OCI-LY7 (cell line): ENCODE results near the gene KIF12. TPM values are rescaled to one million over a fixed set of nuclear protein-coding genes. Genes with fewer than 3 reads are reported as not detected.

ENCODE experiments used
- BruUV-seq: library from RNA; stranded (reverse); fragments of 400-500 nt; replicated peaks from 2 replicates; lab custom pipeline; 2021; lab: Mats Ljungman, UMichigan
- CTCF ChIA-PET: fragments of 300-600 bp; sonication (Branson Sonifier 250); formaldehyde crosslinking; loops from one replicate; lab custom pipeline; 2022; ENCODE audit warnings: antibody characterized with exemption; ENCODE audit not compliant: unreplicated experiment; lab: Charles Lee
- POLR2A ChIA-PET: fragments of 300-600 bp; sonication (Branson Sonifier 250); formaldehyde crosslinking; loops from one replicate; lab custom pipeline; 2022; ENCODE audit warnings: antibody characterized with exemption; lab: Charles Lee
- DNase-seq: peaks from one replicate; pipeline ENCODE4 v3.0.0-alpha.2; 2015; ENCODE audit warnings: low spot score
- H2AFZ ChIP-seq: fragments of 200-600 bp; sonication (generic), shearing (Covaris generic); 2 replicates; pipeline ENCODE4 v1.6.1; 2014; ENCODE audit warnings: mild to moderate bottlenecking, antibody characterized with exemption, low read length, moderate library complexity
- H3K27ac ChIP-seq: fragments of 200-600 bp; sonication (generic); 2 replicates; pipeline ENCODE4 v1.5.1; 2014; ENCODE audit warnings: mixed run types, low read depth, mild to moderate bottlenecking, moderate library complexity, low read length, inconsistent platforms; ENCODE audit not compliant: poor library complexity, severe bottlenecking
- H3K36me3 ChIP-seq: fragments of 200-600 bp; sonication (generic); 2 replicates; pipeline ENCODE4 v1.6.1; 2014; ENCODE audit warnings: mild to moderate bottlenecking, antibody characterized with exemption, low read length, moderate library complexity, mixed read lengths; ENCODE audit not compliant: insufficient read depth
- H3K4me1 ChIP-seq: fragments of 200-600 bp; sonication (generic); 2 replicates; pipeline ENCODE4 v1.5.1; 2014; ENCODE audit warnings: mild to moderate bottlenecking, low read length; ENCODE audit not compliant: insufficient read depth, poor library complexity, severe bottlenecking
- H3K4me2 ChIP-seq: fragments of 200-600 bp; sonication (generic); 2 replicates; pipeline ENCODE4 v1.6.1; 2014; ENCODE audit warnings: mild to moderate bottlenecking, low read length
- H3K4me3 ChIP-seq: fragments of 200-600 bp; sonication (generic); 2 replicates; pipeline ENCODE4 v1.5.1; 2014; ENCODE audit warnings: mild to moderate bottlenecking, low read depth, low read length; ENCODE audit not compliant: poor library complexity, severe bottlenecking
- H3K79me2 ChIP-seq: fragments of 200-600 bp; sonication (generic); 2 replicates; pipeline ENCODE4 v1.6.1; 2016; ENCODE audit warnings: low read depth, mild to moderate bottlenecking, low read length, moderate library complexity, mixed read lengths; ENCODE audit not compliant: insufficient read depth
- H3K9me2 ChIP-seq: fragments of 200-600 bp; sonication (generic); 2 replicates; pipeline ENCODE4 v1.6.1; 2016; ENCODE audit warnings: mild to moderate bottlenecking, low read length, mixed read lengths; ENCODE audit not compliant: insufficient read depth
- H3K9me3 ChIP-seq: fragments of 200-600 bp; sonication (generic); 2 replicates; pipeline ENCODE4 v1.6.1; 2014; ENCODE audit warnings: mild to moderate bottlenecking, mixed run types, low read length, mixed read lengths
- H4K20me1 ChIP-seq: fragments of 200-600 bp; sonication (generic); 2 replicates; pipeline ENCODE4 v1.6.1; 2014; ENCODE audit warnings: mild to moderate bottlenecking, antibody characterized with exemption, low read length, moderate library complexity, mixed read lengths; ENCODE audit not compliant: insufficient read depth
- EZH2phosphoT487 ChIP-seq: fragments of 200-600 bp; sonication (generic); IDR thresholded peaks from 2 replicates; pipeline ENCODE4 v1.6.1; 2018; ENCODE audit warnings: low read depth, borderline replicate concordance, mild to moderate bottlenecking, mixed run types, antibody characterized with exemption, low read length, moderate library complexity, mixed read lengths
- intact Hi-C: fragments of 100-400 bp; cut with micrococcal nuclease; formaldehyde crosslinking; loops from one replicate; pipeline ENCODE4 v1.10.0; 2022; ENCODE audit not compliant: unreplicated experiment
- total RNA-seq, 2 experiments: library from RNA; depleted of rRNA in 1 of 2; stranded (reverse); fragments of >200 nt in 1 of 2; shearing (Covaris generic) in 1 of 2; gene quantifications; 2 replicates each; pipeline ENCODE4 v1.2.3, GENCODE V29; 2014 to 2022
- TF ChIP-seq, protein P1 (sequence below): fragments of 200-600 bp; sonication (generic); conservative IDR thresholded peaks from 2 replicates; pipeline ENCODE4 v1.5.1; 2014; ENCODE audit warnings: mild to moderate bottlenecking, antibody characterized with exemption, low read length, moderate library complexity, mixed read lengths

KIF12 gene
- total RNA-seq, 2 experiments from 2014 or later: not detected

DNA sequence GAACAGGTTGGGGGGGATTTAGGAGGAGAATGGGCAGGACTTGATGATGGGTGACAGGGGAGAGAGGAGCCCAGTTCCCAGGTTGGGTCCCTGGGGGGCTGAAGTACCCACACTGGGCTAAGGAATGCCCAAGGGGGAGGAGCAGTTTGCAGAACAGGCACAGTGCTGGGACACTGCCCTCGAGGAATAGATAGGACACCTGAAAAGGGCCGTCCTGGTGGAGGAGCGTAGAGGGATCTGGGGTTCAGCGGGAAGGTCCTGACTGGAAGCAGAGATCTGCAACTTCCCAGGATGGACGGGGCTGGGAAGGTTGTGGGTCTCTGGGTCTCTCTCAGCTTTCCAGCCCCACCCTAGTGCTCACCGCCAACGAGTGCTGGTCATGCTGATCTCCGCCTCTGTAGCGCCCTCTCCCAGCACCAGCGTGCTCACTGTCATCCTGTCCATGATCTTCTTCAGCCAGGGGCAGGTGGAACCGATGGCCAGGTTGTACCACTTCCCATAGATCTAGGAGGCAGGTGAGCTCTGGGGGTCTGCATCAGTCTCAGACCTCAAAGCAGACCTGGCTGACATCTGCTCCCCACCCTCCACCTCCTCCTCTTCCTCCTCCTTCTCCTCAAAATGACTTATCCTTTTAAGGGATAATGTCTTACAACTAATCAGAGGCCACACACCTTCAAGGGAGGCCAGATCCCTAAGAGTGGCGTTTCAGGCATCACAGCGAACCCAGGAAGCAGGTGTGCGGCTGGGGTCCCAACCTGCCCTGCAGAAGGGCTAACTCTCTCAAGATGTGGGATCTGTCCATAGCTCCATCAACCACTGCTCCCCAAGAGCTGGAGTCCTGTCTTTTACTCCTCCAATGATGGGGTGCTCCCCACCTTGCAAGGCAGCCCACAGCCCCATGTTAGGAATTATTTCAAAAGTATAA lies 22.6 kb downstream of the KIF12 start:
- ChIA-PET CTCF (no interaction called here), POLR2A (interaction anchor here (0.6 kb wide), 1 partner anchor 904 kb away, joined by 3 read pairs; no protein-coding TSS in a partner anchor)
- no peaks in the 10 kb centered on the region for H4K20me1 ChIP-seq
- intact Hi-C loops: no loop called here
- H3K9me2 ChIP-seq: no peaks in the 10 kb centered on the region
- TF ChIP-seq, protein P1, sequence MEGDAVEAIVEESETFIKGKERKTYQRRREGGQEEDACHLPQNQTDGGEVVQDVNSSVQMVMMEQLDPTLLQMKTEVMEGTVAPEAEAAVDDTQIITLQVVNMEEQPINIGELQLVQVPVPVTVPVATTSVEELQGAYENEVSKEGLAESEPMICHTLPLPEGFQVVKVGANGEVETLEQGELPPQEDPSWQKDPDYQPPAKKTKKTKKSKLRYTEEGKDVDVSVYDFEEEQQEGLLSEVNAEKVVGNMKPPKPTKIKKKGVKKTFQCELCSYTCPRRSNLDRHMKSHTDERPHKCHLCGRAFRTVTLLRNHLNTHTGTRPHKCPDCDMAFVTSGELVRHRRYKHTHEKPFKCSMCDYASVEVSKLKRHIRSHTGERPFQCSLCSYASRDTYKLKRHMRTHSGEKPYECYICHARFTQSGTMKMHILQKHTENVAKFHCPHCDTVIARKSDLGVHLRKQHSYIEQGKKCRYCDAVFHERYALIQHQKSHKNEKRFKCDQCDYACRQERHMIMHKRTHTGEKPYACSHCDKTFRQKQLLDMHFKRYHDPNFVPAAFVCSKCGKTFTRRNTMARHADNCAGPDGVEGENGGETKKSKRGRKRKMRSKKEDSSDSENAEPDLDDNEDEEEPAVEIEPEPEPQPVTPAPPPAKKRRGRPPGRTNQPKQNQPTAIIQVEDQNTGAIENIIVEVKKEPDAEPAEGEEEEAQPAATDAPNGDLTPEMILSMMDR: no peak
- no peak for TF ChIP-seq EZH2phosphoT487
- no peaks in the 10 kb centered on the region for H3K36me3 ChIP-seq
- H3K4me1 ChIP-seq: no peaks in the 10 kb centered on the region
- no peaks in the 10 kb centered on the region for H3K79me2 ChIP-seq
- H2AFZ ChIP-seq: no peak overlapping the region
- no TSS peak for BruUV-seq
- no peak overlapping the region for H3K4me2 ChIP-seq
- no peak overlapping the region for H3K27ac ChIP-seq
- DNase-seq: no peak
- H3K4me3 ChIP-seq: no peak overlapping the region
- H3K9me3 ChIP-seq: no peaks in the 10 kb centered on the region

DNA sequence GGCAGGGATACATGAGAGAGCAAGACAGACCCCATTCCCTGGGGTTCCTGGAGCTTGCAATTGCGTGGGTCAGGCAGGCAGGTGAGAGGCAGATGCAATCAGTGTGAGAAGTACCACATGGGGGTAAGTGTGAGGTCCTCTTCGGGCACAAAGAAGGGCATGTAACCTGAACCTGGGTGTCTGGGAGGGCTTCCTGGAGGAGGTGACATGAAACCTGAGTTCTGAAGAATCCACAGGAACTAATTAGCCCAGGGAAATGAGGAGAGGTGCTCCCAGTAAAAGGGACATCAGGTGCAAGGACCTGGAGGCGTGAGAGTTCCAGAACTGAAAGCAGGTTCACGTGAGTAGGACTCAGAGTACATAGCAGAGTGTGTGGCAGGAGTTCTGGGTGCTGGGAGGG lies 23.5 kb downstream of the KIF12 start:
- ChIA-PET CTCF (no interaction called here), POLR2A (no interaction called here)
- Histone ChIP-seq H3K27ac (no peak overlapping the region), H3K36me3 (no peaks in the 10 kb centered on the region), H3K4me3 (no peak overlapping the region), H4K20me1 (no peaks in the 10 kb centered on the region), H3K9me2 (no peaks in the 10 kb centered on the region), H2AFZ (no peak overlapping the region), H3K79me2 (no peaks in the 10 kb centered on the region), H3K4me1 (no peaks in the 10 kb centered on the region), H3K4me2 (no peak overlapping the region), H3K9me3 (no peaks in the 10 kb centered on the region)
- TF ChIP-seq, protein P1: no peak
- no peak for TF ChIP-seq EZH2phosphoT487
- no peak for DNase-seq
- no TSS peak for BruUV-seq
- intact Hi-C loops: no loop called here
